22Rv1 (cell line): ENCODE measurements around the gene RAB15.

Experiments used
- ZFX ChIP-seq: fragments of 450-650 bp; IDR thresholded peaks from 2 replicates; pipeline ENCODE4 v1.6.1; 2017; ENCODE audit warnings: antibody characterized with exemption, borderline replicate concordance
- TF ChIP-seq, protein P1 (sequence below): fragments of 450-650 bp; IDR thresholded peaks from 2 replicates; pipeline ENCODE4 v1.5.1; 2017; ENCODE audit warnings: mild to moderate bottlenecking

GRCh38 chr14:64942531-64943111 is 29.5 kb downstream of the RAB15 start, which contains the start of gene GPX2:
- TF ChIP-seq, protein P1, sequence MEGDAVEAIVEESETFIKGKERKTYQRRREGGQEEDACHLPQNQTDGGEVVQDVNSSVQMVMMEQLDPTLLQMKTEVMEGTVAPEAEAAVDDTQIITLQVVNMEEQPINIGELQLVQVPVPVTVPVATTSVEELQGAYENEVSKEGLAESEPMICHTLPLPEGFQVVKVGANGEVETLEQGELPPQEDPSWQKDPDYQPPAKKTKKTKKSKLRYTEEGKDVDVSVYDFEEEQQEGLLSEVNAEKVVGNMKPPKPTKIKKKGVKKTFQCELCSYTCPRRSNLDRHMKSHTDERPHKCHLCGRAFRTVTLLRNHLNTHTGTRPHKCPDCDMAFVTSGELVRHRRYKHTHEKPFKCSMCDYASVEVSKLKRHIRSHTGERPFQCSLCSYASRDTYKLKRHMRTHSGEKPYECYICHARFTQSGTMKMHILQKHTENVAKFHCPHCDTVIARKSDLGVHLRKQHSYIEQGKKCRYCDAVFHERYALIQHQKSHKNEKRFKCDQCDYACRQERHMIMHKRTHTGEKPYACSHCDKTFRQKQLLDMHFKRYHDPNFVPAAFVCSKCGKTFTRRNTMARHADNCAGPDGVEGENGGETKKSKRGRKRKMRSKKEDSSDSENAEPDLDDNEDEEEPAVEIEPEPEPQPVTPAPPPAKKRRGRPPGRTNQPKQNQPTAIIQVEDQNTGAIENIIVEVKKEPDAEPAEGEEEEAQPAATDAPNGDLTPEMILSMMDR, result no peak
- no peak for TF ChIP-seq ZFX
